ENCODE measurements around the gene CD52.

Gene CD52

DNA sequence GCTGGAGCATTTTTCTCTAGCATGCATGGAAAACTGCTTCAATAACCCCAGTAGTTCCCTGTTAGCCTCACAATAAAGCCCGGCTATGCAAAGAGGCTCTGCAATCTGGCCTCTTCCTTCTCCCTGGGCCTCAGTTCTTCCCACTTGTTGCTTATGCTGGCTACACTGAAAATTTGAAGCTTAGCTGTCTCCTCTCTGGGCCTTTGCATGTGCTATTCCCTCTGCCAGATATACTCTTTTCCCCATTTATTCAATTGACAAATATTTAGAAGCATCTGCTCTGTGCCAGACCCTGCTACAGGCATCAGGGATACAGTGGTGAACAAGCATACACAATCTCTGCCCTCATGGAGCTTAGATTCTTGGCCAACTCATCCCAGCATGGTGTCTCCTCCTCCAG, 20.9 kb downstream of the CD52 start:
- TF ChIP-seq, protein P1, sequence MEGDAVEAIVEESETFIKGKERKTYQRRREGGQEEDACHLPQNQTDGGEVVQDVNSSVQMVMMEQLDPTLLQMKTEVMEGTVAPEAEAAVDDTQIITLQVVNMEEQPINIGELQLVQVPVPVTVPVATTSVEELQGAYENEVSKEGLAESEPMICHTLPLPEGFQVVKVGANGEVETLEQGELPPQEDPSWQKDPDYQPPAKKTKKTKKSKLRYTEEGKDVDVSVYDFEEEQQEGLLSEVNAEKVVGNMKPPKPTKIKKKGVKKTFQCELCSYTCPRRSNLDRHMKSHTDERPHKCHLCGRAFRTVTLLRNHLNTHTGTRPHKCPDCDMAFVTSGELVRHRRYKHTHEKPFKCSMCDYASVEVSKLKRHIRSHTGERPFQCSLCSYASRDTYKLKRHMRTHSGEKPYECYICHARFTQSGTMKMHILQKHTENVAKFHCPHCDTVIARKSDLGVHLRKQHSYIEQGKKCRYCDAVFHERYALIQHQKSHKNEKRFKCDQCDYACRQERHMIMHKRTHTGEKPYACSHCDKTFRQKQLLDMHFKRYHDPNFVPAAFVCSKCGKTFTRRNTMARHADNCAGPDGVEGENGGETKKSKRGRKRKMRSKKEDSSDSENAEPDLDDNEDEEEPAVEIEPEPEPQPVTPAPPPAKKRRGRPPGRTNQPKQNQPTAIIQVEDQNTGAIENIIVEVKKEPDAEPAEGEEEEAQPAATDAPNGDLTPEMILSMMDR (IDR thresholded peaks at IDR 0.05): no peak

DNA sequence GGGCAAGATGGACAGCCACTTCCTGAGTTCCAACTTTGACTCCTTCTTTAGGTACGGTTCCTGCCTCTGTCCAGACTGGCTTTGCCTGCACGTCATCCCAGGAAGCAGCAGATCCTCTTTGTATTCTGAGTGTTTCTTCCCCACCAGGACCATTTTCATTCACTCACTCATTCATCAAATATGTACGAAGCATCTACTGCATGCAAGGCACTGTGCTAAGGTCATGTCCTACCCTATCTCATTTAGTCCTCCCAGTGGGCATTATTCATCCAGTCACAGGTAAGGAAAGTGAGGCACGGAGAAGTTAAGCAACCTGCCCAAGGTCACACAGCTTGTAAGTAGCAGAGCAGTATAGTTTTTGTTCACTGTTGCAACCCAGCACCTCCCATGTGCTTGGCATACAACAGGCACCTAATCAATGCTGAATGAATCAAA, 22.3 kb downstream of the CD52 start:
- TF ChIP-seq, protein P1 (IDR thresholded peaks at IDR 0.05): no peak

DNA sequence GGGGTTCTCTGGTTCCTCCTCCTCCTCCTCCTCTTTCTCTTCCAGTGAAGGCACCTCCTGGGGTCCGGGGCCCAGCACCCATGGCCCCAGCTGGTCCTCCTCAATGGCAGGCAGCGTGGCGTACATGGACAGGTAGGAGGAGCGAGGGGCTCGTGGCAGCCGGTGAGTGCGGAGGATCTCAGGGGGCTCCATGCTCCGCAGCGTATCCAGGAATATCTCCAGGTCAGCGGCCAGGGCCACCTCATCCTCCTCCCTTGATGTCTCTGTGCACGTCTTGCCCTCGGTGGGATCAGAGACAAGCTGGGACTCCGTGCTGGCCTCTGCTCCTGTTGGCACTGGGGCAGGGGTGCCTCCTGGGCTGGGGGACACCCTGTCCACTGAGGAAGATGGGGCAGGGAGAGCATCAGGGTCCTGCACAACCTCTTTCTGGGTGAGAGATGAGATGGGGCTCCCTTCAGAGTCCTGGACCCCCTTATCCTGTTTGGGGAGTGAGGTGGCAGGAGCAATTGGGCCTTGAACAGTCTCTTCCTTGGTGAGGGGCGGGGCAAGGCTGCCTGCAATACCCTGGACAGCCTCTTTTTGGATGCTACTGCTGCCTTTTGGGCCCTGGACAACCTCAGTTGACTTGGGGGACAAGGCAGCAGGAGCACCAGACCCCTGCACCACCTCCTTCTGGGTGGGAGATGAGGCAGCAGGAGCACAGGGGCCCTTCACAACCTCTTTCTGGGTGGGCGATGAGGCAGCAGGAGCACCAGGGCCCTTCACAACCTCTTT, 26.6 kb downstream of the CD52 start:
- TF ChIP-seq, protein P1 (IDR thresholded peaks at IDR 0.05): no peak

DNA sequence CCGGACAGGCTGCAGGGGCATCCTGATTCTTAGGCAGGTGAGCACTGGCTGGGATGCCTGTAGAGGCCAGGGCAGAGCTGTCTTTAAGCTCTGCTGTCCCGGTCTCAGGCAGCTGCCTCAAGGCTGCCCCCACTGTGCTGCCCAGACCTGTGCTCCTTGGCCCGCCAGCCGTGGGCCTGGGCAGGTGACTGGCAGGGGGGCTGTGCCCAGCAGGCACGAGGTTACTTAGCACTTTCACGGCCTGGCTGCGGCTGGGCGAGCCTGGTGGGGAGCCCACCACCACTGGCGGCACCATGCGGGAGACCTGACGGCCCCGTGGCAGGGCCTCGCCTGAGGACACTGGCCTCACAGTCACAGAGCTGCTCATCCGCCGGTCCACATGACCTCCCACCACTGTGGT, 28.0 kb downstream of the CD52 start:
- TF ChIP-seq, protein P1 (IDR thresholded peaks at IDR 0.05): no peak

DNA sequence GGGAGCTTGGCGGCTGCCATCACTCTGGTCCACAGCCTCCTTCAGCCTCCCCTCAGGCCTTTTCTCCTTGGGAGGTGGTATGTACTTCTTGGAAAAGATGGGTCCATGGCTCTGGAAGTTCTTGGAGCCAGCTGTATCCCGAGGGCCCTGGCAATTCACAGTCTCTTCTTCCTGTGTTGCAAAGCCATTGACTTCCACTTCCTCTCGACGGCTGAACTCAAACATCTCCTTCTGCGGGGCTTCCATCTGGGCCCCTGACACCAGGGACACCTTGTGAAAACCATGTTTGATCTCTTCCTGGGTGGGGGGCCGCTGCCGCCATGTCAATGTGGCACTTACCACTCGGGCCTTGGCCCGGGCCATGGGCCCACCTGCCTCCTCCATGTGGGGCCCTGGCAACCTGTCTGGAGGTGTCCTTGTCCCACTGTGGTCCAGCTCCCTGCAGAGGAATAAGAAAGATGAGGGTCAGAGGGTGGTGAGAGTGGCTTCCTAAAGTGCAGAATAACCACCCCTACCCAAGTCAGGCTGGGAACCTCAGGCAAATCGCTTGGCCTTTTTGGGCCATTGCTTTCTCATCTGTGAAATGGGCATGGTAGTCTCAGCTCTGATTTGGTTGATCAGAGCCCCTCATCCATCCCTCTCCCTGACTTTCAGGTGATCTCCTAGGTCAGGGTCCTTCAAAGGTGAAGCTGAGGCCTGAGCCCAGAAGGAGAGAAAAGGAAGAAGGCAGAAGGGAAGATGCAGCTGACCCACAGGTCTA, 28.7 kb downstream of the CD52 start:
- TF ChIP-seq, protein P1 (IDR thresholded peaks at IDR 0.05): no peak

DNA sequence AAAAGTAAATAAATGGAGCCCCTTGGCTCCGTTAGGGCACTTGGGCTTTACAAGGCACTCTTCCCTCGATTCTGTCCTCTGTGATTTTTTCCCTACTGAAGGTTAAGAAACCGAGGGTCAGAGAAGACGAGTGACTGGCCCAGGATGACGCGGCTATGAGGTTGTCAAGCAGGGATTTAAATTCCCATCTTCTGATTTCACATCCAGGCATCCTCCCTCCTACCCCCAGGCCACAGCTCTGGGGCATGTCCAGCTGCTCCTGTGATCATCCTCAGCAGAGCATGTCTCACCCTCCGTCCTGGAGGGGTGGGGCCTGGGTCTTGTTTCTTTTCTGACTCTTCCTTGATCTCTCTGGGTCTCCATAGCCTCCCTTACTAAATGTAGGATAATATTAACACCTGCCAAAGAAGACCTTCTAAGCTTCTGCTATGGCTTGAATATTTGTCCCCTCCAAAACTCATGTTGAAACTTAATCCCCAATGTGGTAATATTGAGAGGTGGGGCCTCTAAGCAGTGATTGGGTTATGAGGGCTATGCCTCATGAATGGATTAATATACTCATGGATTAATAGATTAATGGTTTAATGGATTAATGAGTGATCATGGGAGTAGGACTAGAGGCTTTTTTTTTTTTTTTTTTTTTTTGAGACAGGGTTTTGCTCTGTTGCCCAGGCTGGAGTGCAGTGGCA, 31.6 kb downstream of the CD52 start:
- TF ChIP-seq, protein P1 (IDR thresholded peaks at IDR 0.05): no peak

DNA sequence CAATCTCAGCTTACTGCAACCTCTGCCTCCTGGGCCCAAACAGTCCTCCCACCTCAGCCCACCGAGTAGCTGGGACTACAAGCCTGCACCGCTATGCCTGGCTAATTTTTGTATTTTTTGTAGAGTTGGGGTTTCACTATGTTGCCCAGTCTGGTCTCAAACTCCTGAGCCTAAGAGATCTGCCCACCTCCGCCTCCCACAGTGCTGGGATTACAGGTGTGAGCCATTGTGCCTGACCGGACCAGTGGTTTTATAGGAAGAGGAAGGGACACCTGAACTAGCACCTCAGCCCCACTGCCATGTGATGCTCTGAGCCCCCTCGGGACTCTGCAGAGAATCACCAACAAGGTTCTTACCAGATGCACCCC, 32.1 kb downstream of the CD52 start:
- TF ChIP-seq, protein P1 (IDR thresholded peaks at IDR 0.05): no peak
